ENCODE results near the gene DENND1B.
"Not testable (repeated sequence)": the region's sequence is repeated elsewhere in the genome, so short reads cannot be mapped to it uniquely, and the experiment has no call there.

Gene DENND1B

DNA sequence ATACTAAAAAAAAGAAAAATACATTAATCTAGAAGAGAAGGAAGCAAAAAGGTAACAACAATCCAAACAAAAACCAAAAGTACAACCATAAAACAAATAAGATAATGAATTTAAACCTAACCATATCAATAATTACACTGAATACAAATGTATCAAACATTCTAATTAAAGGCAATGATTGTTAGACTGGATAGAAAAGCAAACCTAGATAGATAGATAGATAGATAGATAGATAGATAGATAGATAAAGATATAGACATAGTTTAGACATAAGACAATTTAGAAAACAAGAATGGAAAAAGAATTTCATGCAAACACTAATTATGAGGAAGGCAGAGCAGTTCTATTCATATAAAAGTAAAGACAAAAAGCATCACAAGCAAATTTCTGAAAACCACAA, 24.9 kb downstream of the DENND1B start:
- in situ Hi-C loops (cut with MboI; ENCODE audit: low sequenced_read_pairs): no loop called here

DNA sequence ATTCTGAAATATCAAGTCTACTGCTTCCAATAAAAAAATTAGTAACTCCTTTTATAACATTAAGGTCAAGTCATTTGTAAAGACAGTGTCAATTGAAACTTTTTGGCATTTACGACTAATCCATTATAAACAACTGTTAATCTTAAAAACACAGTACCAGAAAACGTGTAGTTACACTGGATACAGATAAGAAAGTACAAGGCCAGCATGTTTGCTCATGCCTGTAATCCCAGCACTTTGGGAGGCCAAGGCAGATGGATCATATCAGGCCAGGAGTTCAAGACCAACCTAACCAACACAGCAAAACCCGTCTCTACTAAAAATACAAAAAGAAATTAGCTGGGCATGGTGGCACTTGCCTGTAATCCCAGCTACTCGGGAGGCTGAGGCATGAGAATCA, 29.4 kb downstream of the DENND1B start:
- in situ Hi-C loops (cut with MboI; ENCODE audit: low sequenced_read_pairs): no loop called here

DNA sequence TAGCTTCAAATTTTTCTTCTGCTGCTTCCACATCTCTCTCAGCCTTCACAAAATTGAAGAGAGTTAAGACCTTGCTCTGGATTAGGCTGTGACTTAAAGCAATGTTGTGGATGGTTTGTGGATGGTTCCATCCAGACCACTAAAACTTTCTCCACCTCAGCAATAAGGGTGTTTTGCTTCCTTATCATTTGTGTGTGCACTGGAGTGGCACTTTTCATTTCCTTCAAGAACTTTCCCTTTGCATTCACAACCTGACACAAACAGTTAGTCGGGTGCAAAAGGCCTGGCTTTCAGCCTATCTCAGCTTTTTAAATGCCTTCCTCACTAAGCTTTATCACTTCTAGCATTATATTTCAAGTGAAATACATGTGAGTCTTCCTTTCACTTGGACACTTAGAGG, 30.3 kb downstream of the DENND1B start:
- in situ Hi-C loops (cut with MboI; ENCODE audit: low sequenced_read_pairs): no loop called here

DNA sequence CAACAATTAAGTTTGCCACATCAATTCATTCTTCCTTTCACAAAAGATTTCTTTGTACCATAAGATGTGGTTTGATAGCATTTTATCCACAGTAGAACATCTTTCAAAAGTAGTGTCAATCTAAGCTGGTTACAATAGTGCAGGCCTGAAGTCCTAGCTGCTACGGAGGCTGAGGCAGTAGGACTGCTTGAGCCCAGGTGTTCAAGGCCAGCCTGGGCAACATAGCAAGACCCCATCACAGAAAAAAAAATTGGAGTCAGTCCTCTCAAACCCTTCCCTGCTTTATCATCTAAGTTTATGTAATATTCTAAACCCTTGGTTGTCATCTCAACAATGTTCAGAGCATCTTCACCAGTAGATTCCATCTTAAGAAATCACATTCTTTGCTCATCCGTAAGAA, 31.7 kb downstream of the DENND1B start:
- in situ Hi-C loops (cut with MboI; ENCODE audit: low sequenced_read_pairs): no loop called here

DNA sequence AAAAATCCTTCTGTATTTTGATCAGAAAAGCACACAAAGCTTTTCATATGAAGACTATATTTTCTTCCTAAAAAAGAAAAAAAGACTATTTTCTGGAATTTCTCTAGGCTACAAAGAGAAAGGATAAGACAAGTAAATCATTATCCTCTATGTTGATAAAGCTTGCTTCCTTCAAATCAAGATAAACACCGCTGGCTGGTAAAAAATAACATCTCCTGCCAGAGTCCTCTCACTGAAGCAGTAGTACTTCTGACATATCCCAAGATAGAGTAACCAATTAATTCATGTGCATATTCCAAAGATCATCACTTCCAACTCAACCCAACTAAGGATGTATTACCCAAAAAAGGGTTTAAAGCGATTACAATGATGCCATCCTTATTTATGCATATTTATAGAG, 34.3 kb downstream of the DENND1B start:
- in situ Hi-C loops (cut with MboI; ENCODE audit: low sequenced_read_pairs): no loop called here

DNA sequence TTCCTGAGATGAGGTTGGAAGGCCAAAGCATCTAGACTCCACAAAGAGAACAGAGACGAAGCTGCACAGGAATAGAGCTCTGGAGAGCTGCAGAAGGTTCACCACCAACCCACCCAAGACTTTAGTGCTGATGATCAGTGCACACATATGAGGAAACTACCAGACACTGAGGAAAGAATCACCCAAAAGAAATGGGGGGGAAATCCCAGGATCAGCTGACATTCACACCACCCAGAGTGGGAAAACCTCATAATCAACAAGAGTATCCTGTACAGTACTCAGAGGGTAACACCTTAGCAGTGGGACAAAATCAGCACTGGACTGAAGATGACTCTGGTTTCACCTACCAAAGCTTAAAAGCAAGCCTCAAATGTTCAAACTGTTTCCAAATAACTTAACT, 36.4 kb downstream of the DENND1B start:
- in situ Hi-C loops (cut with MboI; ENCODE audit: low sequenced_read_pairs): no loop called here

DNA sequence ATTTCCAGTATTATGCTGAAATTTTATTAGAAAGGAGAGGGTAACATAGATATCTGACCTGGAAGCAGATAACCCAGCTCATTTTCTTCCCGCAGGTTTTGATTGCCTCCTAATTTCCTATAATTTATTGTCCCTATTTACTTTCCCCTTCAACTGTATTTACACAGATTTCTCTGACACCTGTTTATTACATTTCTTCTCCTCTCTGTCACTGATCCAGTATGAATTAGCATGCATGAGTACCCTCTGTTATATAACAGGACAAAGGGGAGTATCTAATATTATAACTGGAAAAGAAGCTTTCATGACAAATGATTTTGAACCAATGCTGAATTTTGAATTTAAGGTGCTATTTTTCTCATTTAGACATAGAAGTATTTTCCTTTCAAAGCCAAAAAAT, 37.4 kb downstream of the DENND1B start:
- in situ Hi-C loops (cut with MboI; ENCODE audit: low sequenced_read_pairs): no loop called here

DNA sequence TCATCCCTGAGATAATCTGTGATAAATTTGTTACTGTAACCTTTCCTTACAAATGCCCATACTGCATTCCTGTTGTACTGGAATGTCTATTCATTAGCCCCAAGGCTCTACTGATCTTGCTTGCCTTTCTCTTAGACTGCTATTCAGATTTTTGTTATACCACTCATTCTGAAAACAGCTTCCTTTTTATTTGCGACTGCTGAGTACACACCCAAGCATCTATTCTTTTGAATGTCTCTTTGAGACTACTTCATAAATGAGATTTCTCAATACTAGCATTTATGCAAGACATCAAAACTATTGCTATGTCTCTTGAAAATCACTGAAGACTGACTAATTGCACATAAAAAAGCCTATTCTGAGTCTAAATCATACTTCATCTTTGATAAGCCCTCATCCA, 38.6 kb downstream of the DENND1B start:
- in situ Hi-C loops (cut with MboI; ENCODE audit: low sequenced_read_pairs): no loop called here

DNA sequence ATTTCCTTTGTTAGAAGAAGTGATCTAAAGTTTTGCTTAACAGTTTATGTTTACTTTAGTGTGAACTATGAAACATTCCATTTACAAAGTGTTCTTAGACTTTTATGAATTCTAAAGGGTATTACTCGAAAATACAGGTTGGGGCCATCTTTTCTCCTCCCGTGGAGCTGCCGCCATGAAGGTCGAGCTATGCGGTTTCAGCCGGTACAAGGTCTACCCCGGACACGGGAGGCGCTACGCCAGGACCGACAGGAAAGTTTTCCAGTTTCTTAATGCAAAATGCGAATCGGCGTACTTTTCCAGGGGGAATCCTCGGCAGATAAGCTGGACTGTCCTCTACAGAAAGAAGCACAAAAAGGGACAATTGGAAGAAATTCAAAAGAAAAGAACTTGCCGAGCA, 39.8 kb downstream of the DENND1B start:
- in situ Hi-C loops (cut with MboI; ENCODE audit: low sequenced_read_pairs): no loop called here

DNA sequence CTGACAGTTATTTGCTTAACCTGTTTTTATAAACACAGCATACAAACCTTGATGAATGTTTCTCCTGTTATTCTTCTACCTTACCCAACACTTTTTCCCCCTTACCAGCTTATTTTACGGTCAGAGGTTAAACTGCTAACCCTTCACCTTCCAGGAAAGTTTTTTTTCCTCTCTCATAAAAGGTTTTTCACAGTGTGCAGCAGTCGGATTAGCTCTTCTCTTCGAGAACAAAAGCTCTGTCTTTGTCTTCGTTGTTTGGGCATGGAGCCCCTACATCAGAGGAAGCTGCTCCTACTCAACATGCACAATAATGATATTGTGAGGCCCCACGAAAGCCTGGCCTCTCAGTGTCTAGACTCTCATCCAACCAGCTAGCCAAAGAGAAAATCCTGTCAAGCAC, 42.0 kb downstream of the DENND1B start:
- in situ Hi-C loops (cut with MboI; ENCODE audit: low sequenced_read_pairs): no loop called here

DNA sequence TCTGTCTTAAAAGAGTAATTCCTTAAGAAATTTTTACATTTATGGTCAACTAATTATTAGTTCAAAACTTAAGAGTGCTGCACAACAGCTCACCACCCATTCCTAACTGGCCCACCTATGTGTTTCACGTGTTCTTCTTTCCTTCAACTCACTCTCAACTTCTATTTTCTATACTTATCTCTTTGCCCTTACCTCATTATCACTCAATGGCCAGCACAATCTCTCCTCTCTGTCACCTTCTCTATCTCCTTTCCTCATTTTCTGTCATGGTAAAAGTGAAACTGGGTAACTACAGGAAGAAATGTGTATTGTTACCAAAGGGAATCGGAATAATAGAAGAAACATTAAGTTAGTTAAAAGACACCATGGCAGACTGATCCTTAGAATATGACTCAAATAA, 43.1 kb downstream of the DENND1B start:
- in situ Hi-C loops (cut with MboI; ENCODE audit: low sequenced_read_pairs): no loop called here

DNA sequence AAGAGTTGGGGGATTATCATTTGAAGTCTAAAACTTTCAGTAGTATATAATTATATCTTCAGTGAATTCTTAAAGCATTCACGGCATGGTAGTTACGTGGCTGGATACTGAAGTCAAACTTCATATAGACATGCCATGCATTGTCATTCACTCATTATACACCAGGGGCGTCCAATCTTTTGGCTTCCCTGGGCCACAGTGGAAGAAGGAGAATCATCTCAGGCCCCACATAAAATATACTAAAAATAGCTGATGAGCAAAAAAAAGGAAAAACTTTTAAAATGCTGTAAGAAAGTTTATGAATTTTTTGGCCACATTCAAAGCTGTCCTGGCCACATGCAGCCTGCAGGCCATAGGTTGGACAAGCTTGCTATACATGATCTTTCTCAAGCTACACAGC, 43.8 kb downstream of the DENND1B start:
- in situ Hi-C loops (cut with MboI; ENCODE audit: low sequenced_read_pairs): no loop called here

DNA sequence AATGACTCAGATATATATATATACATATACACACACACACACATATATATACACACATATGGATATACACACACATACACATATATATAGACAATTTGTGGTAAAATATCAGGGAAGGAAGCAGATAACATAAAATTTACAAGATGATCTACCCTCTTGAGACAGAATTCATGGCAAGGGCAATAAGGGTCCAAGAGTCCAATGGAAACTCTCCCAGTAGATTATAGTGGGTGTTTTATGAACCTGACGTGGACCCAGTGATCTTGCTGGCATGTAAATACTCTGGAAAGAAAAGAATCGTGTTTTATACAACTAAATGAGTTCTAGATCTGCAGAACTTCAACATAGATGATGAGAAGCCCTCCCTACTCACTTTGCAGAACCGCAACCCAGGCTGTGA, 49.3 kb downstream of the DENND1B start:
- in situ Hi-C loops (cut with MboI; ENCODE audit: low sequenced_read_pairs): no loop called here

DNA sequence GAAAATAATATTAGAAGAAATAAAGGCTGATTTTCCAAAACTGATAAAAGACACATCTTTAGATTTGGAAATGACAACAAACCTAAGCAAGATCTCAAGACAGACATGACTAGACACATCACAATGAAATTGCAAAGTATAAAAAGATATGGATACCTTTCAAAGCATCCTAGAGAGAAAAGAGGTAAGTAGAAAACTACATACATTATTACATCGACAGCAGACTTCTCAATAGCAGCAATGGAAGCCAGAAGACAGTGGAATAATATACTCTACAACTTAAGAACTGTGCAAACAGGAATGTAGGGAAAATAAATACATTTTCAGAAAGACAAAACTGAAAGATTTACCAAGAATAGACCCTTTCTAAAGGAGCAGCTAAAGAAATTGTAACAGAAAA, 50.2 kb downstream of the DENND1B start:
- in situ Hi-C loops (cut with MboI; ENCODE audit: low sequenced_read_pairs): no loop called here

DNA sequence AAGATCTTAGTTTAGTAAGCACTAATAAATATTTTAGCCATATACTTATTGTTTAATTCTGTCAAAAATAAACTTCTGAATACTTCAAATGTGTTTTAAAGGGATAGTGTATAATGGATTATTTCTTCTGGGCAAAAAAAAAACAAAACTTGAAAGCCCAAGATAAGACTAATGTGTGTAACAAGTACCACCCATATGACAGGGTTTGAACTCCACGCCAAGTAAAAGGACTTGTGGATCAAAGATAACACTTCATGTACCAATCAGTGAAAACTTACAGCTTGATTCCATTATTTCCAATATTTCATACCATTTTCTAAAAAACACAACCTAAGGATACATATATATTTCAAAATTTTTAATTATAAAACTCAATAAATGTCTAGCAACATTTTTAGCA, 59.5 kb downstream of the DENND1B start:
- in situ Hi-C loops (cut with MboI; ENCODE audit: low sequenced_read_pairs): no loop called here

DNA sequence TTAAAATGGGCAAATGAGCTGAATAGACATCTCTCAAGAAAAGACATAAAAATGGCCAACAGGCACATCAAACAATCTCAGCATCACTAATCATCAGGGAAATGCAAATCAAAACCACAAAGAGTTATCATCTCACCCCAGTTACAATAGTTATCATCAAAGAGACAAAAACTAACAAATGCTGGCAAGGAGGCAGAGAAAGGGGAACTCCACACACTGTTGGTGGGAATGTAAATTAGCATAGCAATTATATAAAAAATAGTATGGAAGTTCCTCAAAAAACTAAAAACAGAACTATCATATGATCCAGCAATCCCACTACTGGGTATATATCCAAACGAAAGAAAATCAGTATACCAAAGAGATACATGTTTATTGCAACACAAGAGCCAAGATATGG, 68.7 kb downstream of the DENND1B start:
- in situ Hi-C loops (cut with MboI; ENCODE audit: low sequenced_read_pairs): no loop called here

DNA sequence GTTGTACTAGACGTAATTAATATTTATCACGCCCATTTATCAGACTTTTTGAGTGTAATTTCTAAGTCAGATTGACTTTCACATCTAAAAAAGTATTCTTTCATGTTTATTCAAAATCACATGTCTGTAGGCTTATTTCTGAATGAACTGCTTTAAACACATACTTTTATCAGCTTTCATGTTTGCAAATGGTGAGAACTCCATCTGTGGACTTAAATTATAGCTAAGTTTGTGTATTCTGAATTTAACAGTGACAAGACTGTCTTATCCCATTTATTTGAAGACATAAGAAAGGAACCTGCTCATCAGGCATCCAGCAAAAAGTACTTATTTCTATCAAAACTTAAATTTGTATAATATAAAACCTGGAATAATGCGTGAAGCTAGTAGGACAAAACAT, 69.3 kb downstream of the DENND1B start:
- in situ Hi-C loops (cut with MboI; ENCODE audit: low sequenced_read_pairs): no loop called here

DNA sequence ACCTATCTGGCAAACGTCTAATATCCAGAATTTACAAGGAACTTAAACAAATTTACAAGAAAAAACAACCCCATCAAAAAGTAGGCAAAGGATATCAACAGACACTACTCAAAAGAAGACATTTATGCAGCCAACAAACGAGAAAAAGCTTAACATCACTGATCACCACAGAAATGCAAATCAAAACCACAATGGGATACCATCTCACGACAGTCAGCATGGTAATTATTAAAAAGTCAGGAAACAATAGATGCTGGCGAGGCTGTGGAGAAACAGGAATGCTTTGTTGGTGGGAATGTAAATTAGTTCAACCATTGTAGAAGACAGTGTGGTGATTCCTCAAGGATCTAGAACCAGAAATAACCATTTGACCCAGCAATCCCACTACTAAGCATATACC, 74.6 kb downstream of the DENND1B start:
- in situ Hi-C loops (cut with MboI; ENCODE audit: low sequenced_read_pairs): not testable (repeated sequence)

DNA sequence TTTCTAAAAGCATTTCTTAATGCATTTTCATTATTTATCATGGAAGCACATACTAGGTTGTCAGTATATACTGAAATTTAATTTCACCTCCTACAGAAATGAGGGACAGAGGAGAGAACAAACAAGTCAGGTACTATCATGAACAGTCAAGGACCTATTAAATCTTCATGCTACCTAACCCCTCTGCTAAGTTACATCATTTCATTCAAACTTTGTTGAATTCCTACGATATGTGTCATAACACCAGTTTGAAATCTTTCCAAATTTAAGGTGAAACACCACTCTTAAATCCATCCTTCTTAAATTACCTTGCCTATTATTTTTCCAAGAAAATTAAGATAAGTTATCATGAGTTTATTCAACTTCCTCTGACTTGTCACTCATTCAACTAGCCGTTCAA, 78.9 kb downstream of the DENND1B start:
- in situ Hi-C loops (cut with MboI; ENCODE audit: low sequenced_read_pairs): no loop called here

DNA sequence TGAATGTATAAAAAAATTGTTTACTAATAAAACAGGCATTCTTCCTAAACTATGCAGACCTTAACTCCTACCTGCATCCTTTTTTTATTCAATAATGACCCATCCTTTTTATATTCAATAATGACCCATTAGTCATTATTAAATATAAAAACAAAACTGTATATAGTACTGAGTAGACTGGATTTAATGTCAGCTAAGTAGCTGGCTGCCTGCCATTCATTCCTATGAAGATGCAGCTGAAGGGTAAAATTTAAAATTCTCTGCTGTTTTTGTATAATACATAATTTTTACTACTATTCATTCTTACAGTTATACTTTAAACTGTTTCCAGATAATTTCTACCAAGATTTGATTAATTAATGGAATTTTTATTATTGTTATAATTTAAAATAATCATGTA, 79.3 kb downstream of the DENND1B start:
- in situ Hi-C loops (cut with MboI; ENCODE audit: low sequenced_read_pairs): no loop called here

DNA sequence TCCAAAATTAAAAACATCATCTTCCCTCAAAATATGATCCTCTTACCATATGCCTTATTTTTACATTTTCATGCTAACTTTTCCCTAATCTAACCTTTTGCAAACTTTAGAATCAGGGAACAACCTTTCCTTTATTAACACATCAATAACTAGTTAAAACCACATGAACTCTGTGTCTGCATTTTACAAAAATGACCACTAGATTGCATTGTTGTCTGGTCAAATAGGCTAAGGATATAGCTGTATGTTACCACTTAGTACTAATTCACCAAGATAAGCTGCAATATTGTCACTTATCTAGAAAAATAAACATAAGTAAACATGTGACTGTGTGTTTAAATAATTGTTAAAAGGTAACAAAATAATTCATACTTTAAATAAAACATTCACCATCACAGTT, 82.3 kb downstream of the DENND1B start:
- in situ Hi-C loops (cut with MboI; ENCODE audit: low sequenced_read_pairs): no loop called here

DNA sequence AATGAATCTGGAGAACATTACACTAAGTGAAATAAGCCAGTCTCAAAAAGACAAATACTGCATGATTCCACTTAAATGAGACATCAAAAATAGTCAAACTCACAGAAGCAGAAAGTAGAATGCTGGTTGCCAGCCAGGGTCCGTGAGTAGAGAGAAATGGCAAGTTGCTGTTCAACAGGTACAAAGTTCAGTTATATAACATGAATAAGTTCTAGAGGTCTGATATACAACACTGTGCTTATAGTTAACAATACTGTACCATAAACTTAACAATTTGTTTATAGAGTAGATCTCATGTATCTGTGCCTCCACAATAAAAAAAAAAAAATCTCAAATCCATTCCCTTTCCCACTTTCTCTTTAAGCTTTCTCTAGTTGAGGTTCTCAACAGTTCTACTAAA, 83.5 kb downstream of the DENND1B start:
- in situ Hi-C loops (cut with MboI; ENCODE audit: low sequenced_read_pairs): no loop called here

DNA sequence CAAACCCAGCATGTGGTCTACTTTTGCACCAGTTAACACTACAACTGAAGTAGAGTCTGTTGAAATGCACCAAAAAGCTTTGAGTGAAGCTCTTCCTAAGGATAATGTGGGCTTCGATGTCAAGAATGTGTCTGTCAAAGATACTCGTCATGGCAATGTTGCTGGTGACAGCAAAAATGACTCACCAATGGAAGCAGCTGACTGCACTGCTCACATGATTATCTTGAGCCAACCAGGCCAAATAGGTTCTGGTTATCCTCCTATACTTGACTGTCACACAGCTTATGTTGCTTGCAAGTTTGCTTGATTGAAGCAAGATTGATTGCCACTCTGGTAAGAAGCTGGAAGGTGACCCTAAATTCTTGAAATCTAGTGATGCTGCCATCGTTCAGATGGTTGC, 85.2 kb downstream of the DENND1B start:
- in situ Hi-C loops (cut with MboI; ENCODE audit: low sequenced_read_pairs): no loop called here

DNA sequence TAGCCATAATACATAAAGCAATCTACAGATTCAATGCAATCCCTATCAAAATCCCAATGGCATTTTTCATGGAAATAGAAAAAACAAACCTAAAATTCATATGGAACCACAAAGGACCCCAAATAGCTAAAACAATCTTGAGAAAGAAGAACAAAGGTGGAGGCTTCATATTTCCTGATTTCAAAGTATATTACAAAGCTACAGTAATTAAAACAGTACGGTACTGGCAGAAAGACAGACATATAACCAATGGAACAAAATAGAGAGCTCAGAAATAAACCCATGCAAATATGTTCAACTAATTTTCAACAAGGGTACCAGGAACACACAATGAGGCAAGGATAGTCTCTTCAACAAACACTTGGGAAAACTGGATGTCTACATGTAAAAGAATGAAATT, 87.0 kb downstream of the DENND1B start:
- in situ Hi-C loops (cut with MboI; ENCODE audit: low sequenced_read_pairs): no loop called here

Measured in hTERT RPE-1 (cell line).